Lower lobe of right lung (tissue), 2 donors: ENCODE results near the gene SPARCL1. TPM values are rescaled to one million over a fixed set of nuclear protein-coding genes. Genes with fewer than 3 reads are reported as not detected.
A peak's percentile ranks its signal among the peaks of the same experiment; 100 is the strongest.

Source experiments
- ATAC-seq, 2 donors: fragments of 200-7000 bp; cut with Tn5 transposase; one replicate each; pipeline ENCODE4 v1.9.1; 2020 to 2022; ENCODE audit warnings: mild to moderate bottlenecking in 2 of 2, moderate library complexity in 2 of 2
- DNase-seq: peaks from one replicate; pipeline ENCODE4 v3.0.0-alpha.2; 2020
- H3K27ac ChIP-seq: fragments of 200-600 bp; one replicate; pipeline ENCODE4 v1.8.0; 2022
- H3K27me3 ChIP-seq: fragments of 200-600 bp; one replicate; pipeline ENCODE4 v1.8.0; 2022; ENCODE audit warnings: low read depth
- H3K36me3 ChIP-seq: fragments of 200-600 bp; one replicate; pipeline ENCODE4 v1.8.0; 2022; ENCODE audit warnings: mild to moderate bottlenecking
- H3K4me1 ChIP-seq: fragments of 200-600 bp; one replicate; pipeline ENCODE4 v1.8.0; 2022
- H3K4me3 ChIP-seq: fragments of 200-600 bp; one replicate; pipeline ENCODE4 v1.8.0; 2022; ENCODE audit warnings: mild to moderate bottlenecking
- H3K9me3 ChIP-seq: fragments of 200-600 bp; one replicate; pipeline ENCODE4 v1.8.0; 2022
- CTCF ChIP-seq: fragments of 200-600 bp; IDR thresholded peaks from one replicate; pipeline ENCODE4 v1.8.0; 2022; ENCODE audit warnings: antibody characterized with exemption, mild to moderate bottlenecking
- intact Hi-C: fragments of 100-400 bp; cut with DNase I; formaldehyde crosslinking; loops from one replicate; pipeline ENCODE4 v1.11.0; 2022
- total RNA-seq: library from RNA; stranded (reverse); fragmentation: NEBNext Ultra II Directional; extraction: Animal tissue kit (Norgen Biotek cat#: 25700); gene quantifications from one replicate; pipeline ENCODE4 v1.2.1, GENCODE V29; 2021
- donor health status: DM: no; HTN: yes; CAD: no; lungs with severe emphysema.

The SPARCL1 gene
- total RNA-seq, 1 donor from 2014 or later = 299 TPM

- intact Hi-C loops = no loop called here
- H3K27me3 ChIP-seq = no peaks in the 10 kb centered on the region
- no peak overlapping the region for H3K4me3 ChIP-seq
- no peaks in the 10 kb centered on the region for H3K9me3 ChIP-seq
- H3K27ac ChIP-seq = no peak overlapping the region
- TF ChIP-seq CTCF = no peak
- ATAC-seq (peak; percentile 32 to 38), DNase-seq (no peak)
- H3K36me3 ChIP-seq = no peaks in the 10 kb centered on the region
- H3K4me1 ChIP-seq = peaks cover 8% of the 10 kb centered on the region
Observed at GRCh38 chr4:87502580-87503238, 26.5 kb downstream of the SPARCL1 start.

- H3K4me3 ChIP-seq = no peak overlapping the region
- H3K4me1 ChIP-seq = peaks cover 8% of the 10 kb centered on the region
- DNase-seq (no peak), ATAC-seq (no peak)
- no peak overlapping the region for H3K27ac ChIP-seq
- intact Hi-C loops = no loop called here
- no peak for TF ChIP-seq CTCF
- peaks cover 18% of the 10 kb centered on the region for H3K36me3 ChIP-seq
- H3K27me3 ChIP-seq = no peaks in the 10 kb centered on the region
- H3K9me3 ChIP-seq = no peaks in the 10 kb centered on the region
Observed at GRCh38 chr4:87500092-87500462, 29.1 kb downstream of the SPARCL1 start.

- TF ChIP-seq CTCF = no peak
- Histone ChIP-seq H3K27me3 (no peaks in the 10 kb centered on the region), H3K4me3 (no peak overlapping the region), H3K27ac (no peak overlapping the region), H3K36me3 (peaks cover 22% of the 10 kb centered on the region), H3K4me1 (peaks cover 8% of the 10 kb centered on the region), H3K9me3 (no peaks in the 10 kb centered on the region)
- intact Hi-C loops = no loop called here
- DNase-seq (no peak), ATAC-seq (no peak)
Observed at GRCh38 chr4:87499403-87500091, 29.6 kb downstream of the SPARCL1 start.

GRCh38 chr4:87498446-87498900 is 30.7 kb downstream of the SPARCL1 start:
- no peak for TF ChIP-seq CTCF
- Histone ChIP-seq H3K4me1 (peaks cover 11% of the 10 kb centered on the region), H3K9me3 (no peaks in the 10 kb centered on the region), H3K27ac (peak overlapping the region; percentile 50), H3K4me3 (no peak overlapping the region), H3K27me3 (no peaks in the 10 kb centered on the region), H3K36me3 (peaks cover 32% of the 10 kb centered on the region)
- ATAC-seq (no peak), DNase-seq (no peak)
- intact Hi-C loops = no loop called here

- DNase-seq (no peak), ATAC-seq (peak; percentile 34 to 48)
- H3K9me3 ChIP-seq = no peaks in the 10 kb centered on the region
- H3K27me3 ChIP-seq = no peaks in the 10 kb centered on the region
- peak overlapping the region; percentile 50 for H3K27ac ChIP-seq
- H3K36me3 ChIP-seq = peaks cover 41% of the 10 kb centered on the region
- H3K4me1 ChIP-seq = peaks cover 20% of the 10 kb centered on the region
- H3K4me3 ChIP-seq = no peak overlapping the region
- intact Hi-C loops = no loop called here
- no peak for TF ChIP-seq CTCF
Observed at GRCh38 chr4:87497578-87497977, 31.6 kb downstream of the SPARCL1 start.
